HG02759 (cell line): ENCODE results near the gene LPCAT3.
"Not testable (repeated sequence)": the region's sequence is repeated elsewhere in the genome, so short reads cannot be mapped to it uniquely, and the experiment has no call there.

Experiments used
- ATAC-seq: cut with Tn5 transposase; IDR thresholded peaks from one replicate; pipeline ENCODE4 v1.9.1; 2021; ENCODE audit warnings: mild to moderate bottlenecking, moderate library complexity; ENCODE audit not compliant: unreplicated experiment

Gene LPCAT3

GRCh38 chr12:7038591-7038990 is 20.3 kb upstream of the LPCAT3 start:
- no peak for ATAC-seq

- not testable (repeated sequence) for ATAC-seq
Measured at GRCh38 chr12:7037411-7037810, 19.1 kb upstream of the LPCAT3 start.

DNA sequence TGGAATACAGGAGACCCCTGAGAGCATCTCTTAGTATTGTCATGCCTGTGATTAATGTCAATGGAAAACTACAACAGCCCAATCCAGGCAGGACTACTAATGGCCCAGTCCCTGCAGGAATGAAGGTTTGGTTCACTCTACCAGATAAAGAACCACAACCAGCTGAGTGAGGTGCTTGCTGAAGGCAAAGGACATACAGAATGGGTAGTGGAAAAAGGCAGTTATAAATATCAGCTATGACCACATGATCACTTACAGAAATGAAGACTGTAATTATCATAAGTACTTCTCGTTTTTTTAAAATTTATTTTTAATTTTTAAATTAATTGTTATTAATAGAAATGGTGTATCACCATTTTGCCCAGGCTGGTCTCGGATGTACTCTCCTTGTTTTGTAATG is 17.2 kb upstream of the LPCAT3 start:
- no peak for ATAC-seq

- no peak for ATAC-seq
Measured at GRCh38 chr12:7034464-7034863, 16.2 kb upstream of the LPCAT3 start.

DNA sequence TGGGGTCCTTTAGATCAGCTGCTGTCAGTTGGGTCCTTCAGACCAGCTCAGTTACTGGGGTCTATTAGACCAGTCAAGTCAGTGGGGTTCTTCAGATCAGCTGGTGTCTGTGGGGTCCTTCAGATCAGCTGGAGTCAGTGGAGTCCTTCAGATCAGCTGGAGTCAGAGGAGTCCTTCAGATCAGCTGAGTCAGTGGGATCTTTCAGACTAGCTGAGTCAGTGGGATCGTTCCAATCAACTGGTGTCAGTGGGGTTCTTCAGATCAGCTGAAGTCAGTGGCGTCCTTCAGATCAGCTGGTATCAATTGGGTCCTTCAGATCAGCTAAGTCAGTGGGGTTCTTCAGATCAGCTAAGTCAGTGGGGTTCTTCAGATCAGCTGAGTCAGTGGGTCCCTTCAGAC is 14.7 kb upstream of the LPCAT3 start:
- no peak for ATAC-seq

- no peak for ATAC-seq
Measured at GRCh38 chr12:7031306-7031705, 13.0 kb upstream of the LPCAT3 start.

DNA sequence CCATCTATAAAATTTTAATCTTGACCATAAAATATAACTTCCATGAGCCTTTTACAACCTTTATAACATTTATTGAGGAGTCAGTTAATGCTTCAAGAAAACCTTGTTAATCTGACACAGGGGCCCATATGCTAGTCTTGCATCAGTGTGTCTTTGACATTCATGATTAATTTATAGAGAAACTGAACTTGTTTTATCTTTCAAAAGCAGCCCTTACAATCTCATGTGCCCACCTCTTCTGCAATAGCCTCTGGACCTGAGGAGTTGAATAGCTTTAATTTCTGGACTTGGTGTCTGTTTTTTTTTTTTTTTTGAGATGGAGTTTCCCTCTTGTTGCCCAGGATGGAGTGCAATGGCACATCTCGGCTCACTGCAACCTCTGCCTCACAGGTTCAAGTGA is 8.6 kb upstream of the LPCAT3 start:
- no peak for ATAC-seq

- ATAC-seq = no peak
Measured at GRCh38 chr12:7023114-7023513, 4.8 kb upstream of the LPCAT3 start.

GRCh38 chr12:7021956-7022355 is 3.7 kb upstream of the LPCAT3 start:
- ATAC-seq = no peak

DNA sequence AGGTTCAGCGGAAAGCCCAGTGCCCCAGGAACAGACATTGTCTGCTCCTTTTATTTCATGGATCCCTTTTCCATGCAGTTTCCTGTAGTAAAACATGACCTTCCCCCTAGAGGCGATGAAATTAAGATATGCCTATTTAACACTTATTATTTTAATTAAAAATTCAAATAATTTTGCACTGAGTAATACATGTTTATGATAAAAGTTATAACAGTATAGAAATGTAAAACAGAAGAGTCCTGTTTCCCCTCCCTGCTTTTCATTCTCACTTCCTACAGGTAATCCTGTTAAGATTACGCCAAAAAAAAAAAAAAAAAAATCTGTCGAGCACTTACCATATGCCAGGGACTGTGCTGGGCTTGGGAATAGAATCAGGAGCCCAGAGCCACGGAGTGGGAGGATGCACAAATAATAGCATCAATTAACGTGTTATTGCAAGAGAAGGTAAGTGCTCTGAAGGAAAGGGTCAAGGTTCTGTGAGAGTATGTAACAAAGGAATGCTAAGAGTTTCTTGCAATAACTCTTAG is 830 bp upstream of the LPCAT3 start:
- no peak for ATAC-seq

DNA sequence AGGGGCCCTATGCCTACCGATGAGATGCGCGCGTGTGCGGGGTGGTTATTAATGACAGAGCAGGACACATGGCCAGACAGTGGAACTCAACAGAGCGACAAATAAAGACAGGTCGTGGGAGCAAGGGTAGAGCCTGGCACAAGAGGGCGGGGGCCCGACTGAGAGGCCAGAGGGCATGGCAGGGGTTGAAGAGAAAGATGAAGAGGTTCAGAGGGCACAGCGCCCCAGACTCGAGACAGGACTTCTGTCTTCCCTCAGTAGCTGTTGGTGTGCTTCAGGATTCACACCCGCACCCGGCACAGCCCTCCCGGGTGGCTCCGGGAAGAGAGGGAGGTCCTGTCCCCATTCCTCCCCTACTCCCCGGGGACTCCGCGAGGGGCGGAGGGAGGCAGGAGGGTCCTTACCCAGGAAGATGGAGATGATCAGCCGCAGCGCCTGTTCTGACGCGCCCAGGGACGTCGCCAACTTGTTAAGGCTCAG is 366 bp downstream of the LPCAT3 start:
- peak; percentile 34 for ATAC-seq

- ATAC-seq = no peak
Measured at GRCh38 chr12:7016958-7017571, 1.2 kb downstream of the LPCAT3 start.

- ATAC-seq = no peak
Measured at GRCh38 chr12:7015555-7016370, 2.5 kb downstream of the LPCAT3 start.

- ATAC-seq = no peak
Measured at GRCh38 chr12:7013101-7013500, 5.2 kb downstream of the LPCAT3 start.

GRCh38 chr12:7012024-7012607 is 6.2 kb downstream of the LPCAT3 start:
- no peak for ATAC-seq

DNA sequence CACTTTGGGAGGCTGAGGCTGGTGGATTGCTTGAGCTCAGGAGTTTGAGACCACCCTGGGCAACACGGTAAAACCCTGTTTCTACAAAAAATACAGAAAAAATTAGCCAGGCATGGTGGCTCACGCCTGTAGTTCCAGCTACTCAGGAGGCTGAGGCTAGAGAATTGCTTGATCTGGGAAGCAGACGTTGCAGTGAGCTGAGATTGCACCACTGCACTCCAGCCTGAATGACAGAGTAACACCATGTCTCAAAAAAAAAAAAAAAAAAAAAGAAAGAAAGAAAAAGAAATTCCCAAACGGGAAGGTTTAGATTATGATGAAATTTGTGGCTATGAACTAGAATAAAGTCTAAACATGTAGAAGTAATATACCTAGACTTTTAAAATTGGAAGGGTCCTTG is 6.9 kb downstream of the LPCAT3 start:
- not testable (repeated sequence) for ATAC-seq

GRCh38 chr12:7009512-7009911 is 8.8 kb downstream of the LPCAT3 start:
- no peak for ATAC-seq

DNA sequence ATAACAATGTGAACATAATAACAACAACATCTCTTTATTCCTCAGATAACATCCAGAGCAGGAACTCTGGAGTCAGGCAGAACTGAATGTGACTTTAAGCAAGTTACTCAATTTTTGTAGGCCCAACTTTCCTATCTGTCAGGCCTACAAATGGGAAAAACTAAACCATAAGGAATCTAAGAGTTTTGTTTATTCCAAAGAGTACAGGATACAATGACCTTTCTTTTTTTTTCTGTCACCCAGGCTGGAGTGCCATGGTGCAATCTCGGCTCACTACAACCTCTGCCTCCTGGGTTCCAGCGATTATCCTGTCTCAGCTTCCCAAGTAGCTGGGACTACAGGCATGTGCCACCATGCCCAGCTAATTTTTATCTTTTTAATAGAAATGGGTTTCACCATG is 9.4 kb downstream of the LPCAT3 start:
- no peak for ATAC-seq

GRCh38 chr12:7006639-7007038 is 11.6 kb downstream of the LPCAT3 start:
- no peak for ATAC-seq

GRCh38 chr12:7005311-7005710 is 13.0 kb downstream of the LPCAT3 start:
- ATAC-seq = no peak

DNA sequence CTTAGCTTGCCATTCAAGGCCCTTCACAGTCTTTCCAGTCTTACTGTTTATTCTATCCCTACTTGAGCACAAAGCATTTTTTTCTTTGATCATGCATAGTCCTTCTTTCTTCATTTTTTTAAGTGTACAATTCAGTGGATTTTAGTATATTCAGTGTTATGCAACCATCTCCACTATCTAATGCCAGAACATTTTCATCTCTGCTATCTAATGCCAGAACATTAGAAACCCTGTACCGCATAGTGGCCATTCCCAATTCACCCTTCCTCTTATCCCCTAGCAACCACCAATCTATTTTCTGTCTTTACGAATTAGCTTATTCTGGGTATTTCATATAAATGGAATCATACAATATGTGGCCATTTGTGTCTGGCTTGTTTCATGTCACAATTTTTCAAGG is 13.4 kb downstream of the LPCAT3 start:
- no peak for ATAC-seq

GRCh38 chr12:7004287-7004803 is 13.9 kb downstream of the LPCAT3 start:
- no peak for ATAC-seq
